Natural killer cell treated with Interleukin-12 subunit alpha and Interleukin-12 subunit beta and Interleukin-15 and Interleukin-18, amount 100 ng/mL, for 72 hours (primary cell): ENCODE measurements around the gene PARD3. TPM values are rescaled to one million over a fixed set of nuclear protein-coding genes. Genes with fewer than 3 reads are reported as not detected.

Experiments
- ATAC-seq, 2 donors: fragments of 150-1000 bp; cut with Tn5 transposase in 1 of 2; sonication (Bioruptor Pico), chemical (Tn5 transposase) in 1 of 2; 2 replicates each; pipeline ENCODE4 v1.10.0; 2021
- DNase-seq: peaks from one replicate; pipeline ENCODE4 v3.0.0; 2022; ENCODE audit warnings: low spot score
- H3K27ac Mint-ChIP-seq, 2 donors: 1 replicate in 1 of 2; 2 replicates in 1 of 2; pipeline ENCODE4 v1.8.0; 2022; ENCODE audit warnings: mixed read lengths in 2 of 2, mild to moderate bottlenecking in 1 of 2, moderate library complexity in 1 of 2
- H3K27me3 Mint-ChIP-seq, 2 donors: 1 replicate in 1 of 2; 2 replicates in 1 of 2; pipeline ENCODE4 v1.8.0; 2022; ENCODE audit warnings: mixed read lengths in 2 of 2
- H3K36me3 Mint-ChIP-seq: one replicate; pipeline ENCODE4 v1.8.0; 2022; ENCODE audit warnings: mixed read lengths
- H3K4me1 Mint-ChIP-seq, 2 donors: 1 replicate in 1 of 2; 2 replicates in 1 of 2; pipeline ENCODE4 v1.8.0; 2022; ENCODE audit warnings: low read depth in 2 of 2, mixed read lengths in 2 of 2, mild to moderate bottlenecking in 1 of 2
- H3K4me3 Mint-ChIP-seq: one replicate; pipeline ENCODE4 v1.8.0; 2022; ENCODE audit warnings: mixed read lengths
- H3K9me3 Mint-ChIP-seq: 2 replicates; pipeline ENCODE4 v1.8.0; 2022; ENCODE audit warnings: mixed read lengths
- total RNA-seq, 2 donors: library from RNA; stranded (reverse); gene quantifications; one replicate each; pipeline ENCODE4 v1.2.3, GENCODE V29; 2022

PARD3 gene
- total RNA-seq, 2 donors from 2014 or later = 0.56 TPM; not detected in 1

- no peaks in the 10 kb centered on the region for H3K36me3 Mint-ChIP-seq
- H3K4me1 Mint-ChIP-seq = no peaks in the 10 kb centered on the region
- no peak for ATAC-seq
- no peaks in the 10 kb centered on the region for H3K9me3 Mint-ChIP-seq
- H3K27ac Mint-ChIP-seq = no peak overlapping the region
- no peak for DNase-seq
- no peak overlapping the region for H3K4me3 Mint-ChIP-seq
- H3K27me3 Mint-ChIP-seq = peaks cover 0 to 3% of the 10 kb centered on the region in 2 donors
These were observed 330.9 kb downstream of the PARD3 start for GRCh38 chr10:34484164-34484563.

GRCh38 chr10:34480345-34480744 is 334.8 kb downstream of the PARD3 start:
- Mint-ChIP-seq H3K27me3 (peaks cover 0 to 3% of the 10 kb centered on the region in 2 donors), H3K9me3 (no peaks in the 10 kb centered on the region), H3K4me1 (no peaks in the 10 kb centered on the region), H3K36me3 (no peaks in the 10 kb centered on the region), H3K4me3 (no peak overlapping the region), H3K27ac (no peak overlapping the region)
- ATAC-seq (no peak), DNase-seq (no peak)

GRCh38 chr10:34479520-34480179 is 335.4 kb downstream of the PARD3 start:
- H3K4me3 Mint-ChIP-seq = no peak overlapping the region
- ATAC-seq (peak in 1 of 2 donors; percentile 41), DNase-seq (no peak)
- no peaks in the 10 kb centered on the region for H3K36me3 Mint-ChIP-seq
- H3K27ac Mint-ChIP-seq = no peak overlapping the region
- no peaks in the 10 kb centered on the region for H3K9me3 Mint-ChIP-seq
- H3K27me3 Mint-ChIP-seq = peaks cover 0 to 3% of the 10 kb centered on the region in 2 donors
- H3K4me1 Mint-ChIP-seq = no peaks in the 10 kb centered on the region

- no peak for ATAC-seq
- no peak for DNase-seq
- no peaks in the 10 kb centered on the region for H3K27me3 Mint-ChIP-seq
- H3K9me3 Mint-ChIP-seq = no peaks in the 10 kb centered on the region
- H3K4me1 Mint-ChIP-seq = no peaks in the 10 kb centered on the region
- no peaks in the 10 kb centered on the region for H3K36me3 Mint-ChIP-seq
- H3K4me3 Mint-ChIP-seq = no peak overlapping the region
- H3K27ac Mint-ChIP-seq = no peak overlapping the region
These were observed 337.8 kb downstream of the PARD3 start for GRCh38 chr10:34477249-34477648.

GRCh38 chr10:34476608-34477007 is 338.5 kb downstream of the PARD3 start:
- no peaks in the 10 kb centered on the region for H3K36me3 Mint-ChIP-seq
- no peaks in the 10 kb centered on the region for H3K4me1 Mint-ChIP-seq
- H3K9me3 Mint-ChIP-seq = no peaks in the 10 kb centered on the region
- ATAC-seq = no peak
- H3K27ac Mint-ChIP-seq = no peak overlapping the region
- DNase-seq = no peak
- no peaks in the 10 kb centered on the region for H3K27me3 Mint-ChIP-seq
- no peak overlapping the region for H3K4me3 Mint-ChIP-seq

- Mint-ChIP-seq H3K4me1 (no peaks in the 10 kb centered on the region), H3K27ac (no peak overlapping the region), H3K27me3 (no peaks in the 10 kb centered on the region), H3K4me3 (no peak overlapping the region), H3K9me3 (no peaks in the 10 kb centered on the region), H3K36me3 (no peaks in the 10 kb centered on the region)
- no peak for ATAC-seq
- no peak for DNase-seq
These were observed 339.3 kb downstream of the PARD3 start for GRCh38 chr10:34475786-34476185.

GRCh38 chr10:34475274-34475646 is 339.8 kb downstream of the PARD3 start:
- Mint-ChIP-seq H3K36me3 (no peaks in the 10 kb centered on the region), H3K4me1 (no peaks in the 10 kb centered on the region), H3K27me3 (no peaks in the 10 kb centered on the region), H3K4me3 (no peak overlapping the region), H3K9me3 (no peaks in the 10 kb centered on the region), H3K27ac (no peak overlapping the region)
- DNase-seq = no peak
- no peak for ATAC-seq

- H3K4me3 Mint-ChIP-seq = no peak overlapping the region
These were observed 340.4 kb downstream of the PARD3 start for GRCh38 chr10:34474555-34475273.

GRCh38 chr10:34474009-34474376 is 341.1 kb downstream of the PARD3 start:
- Mint-ChIP-seq H3K27me3 (peaks cover 0 to 3% of the 10 kb centered on the region in 2 donors), H3K36me3 (no peaks in the 10 kb centered on the region), H3K4me1 (no peaks in the 10 kb centered on the region), H3K27ac (no peak overlapping the region), H3K4me3 (no peak overlapping the region), H3K9me3 (no peaks in the 10 kb centered on the region)
- DNase-seq (no peak), ATAC-seq (peak in 1 of 2 donors; percentile 32)

More at GRCh38 chr10:34474555-34475273, 340.4 kb downstream of the PARD3 start:
- no peaks in the 10 kb centered on the region for H3K36me3 Mint-ChIP-seq
- no peak overlapping the region for H3K27ac Mint-ChIP-seq
- DNase-seq = no peak
- no peak for ATAC-seq
- no peaks in the 10 kb centered on the region for H3K4me1 Mint-ChIP-seq
- no peaks in the 10 kb centered on the region for H3K9me3 Mint-ChIP-seq
- H3K27me3 Mint-ChIP-seq = peaks cover 0 to 3% of the 10 kb centered on the region in 2 donors

- DNase-seq (no peak), ATAC-seq (peak in 1 of 2 donors; percentile 32)
- no peaks in the 10 kb centered on the region for H3K9me3 Mint-ChIP-seq
- H3K36me3 Mint-ChIP-seq = no peaks in the 10 kb centered on the region
- peaks cover 0 to 3% of the 10 kb centered on the region in 2 donors for H3K27me3 Mint-ChIP-seq
- no peak overlapping the region for H3K4me3 Mint-ChIP-seq
- no peaks in the 10 kb centered on the region for H3K4me1 Mint-ChIP-seq
- no peak overlapping the region for H3K27ac Mint-ChIP-seq
These were observed 341.7 kb downstream of the PARD3 start for GRCh38 chr10:34473174-34474008.

GRCh38 chr10:34470307-34470706 is 344.8 kb downstream of the PARD3 start:
- no peaks in the 10 kb centered on the region for H3K4me1 Mint-ChIP-seq
- H3K36me3 Mint-ChIP-seq = no peaks in the 10 kb centered on the region
- no peak for ATAC-seq
- no peak for DNase-seq
- no peak overlapping the region for H3K27ac Mint-ChIP-seq
- no peak overlapping the region for H3K4me3 Mint-ChIP-seq
- H3K9me3 Mint-ChIP-seq = no peaks in the 10 kb centered on the region
- H3K27me3 Mint-ChIP-seq = peaks cover 0 to 3% of the 10 kb centered on the region in 2 donors

- Mint-ChIP-seq H3K4me3 (no peak overlapping the region), H3K4me1 (no peaks in the 10 kb centered on the region), H3K27me3 (peaks cover 0 to 3% of the 10 kb centered on the region in 2 donors), H3K9me3 (no peaks in the 10 kb centered on the region), H3K36me3 (no peaks in the 10 kb centered on the region), H3K27ac (no peak overlapping the region)
- ATAC-seq (no peak), DNase-seq (no peak)
These were observed 345.6 kb downstream of the PARD3 start for GRCh38 chr10:34469446-34469845.

- H3K4me3 Mint-ChIP-seq = no peak overlapping the region
- ATAC-seq = no peak
- no peak for DNase-seq
- no peaks in the 10 kb centered on the region for H3K4me1 Mint-ChIP-seq
- H3K27ac Mint-ChIP-seq = no peak overlapping the region
- no peaks in the 10 kb centered on the region for H3K36me3 Mint-ChIP-seq
- H3K9me3 Mint-ChIP-seq = no peaks in the 10 kb centered on the region
- peaks cover 0 to 3% of the 10 kb centered on the region in 2 donors for H3K27me3 Mint-ChIP-seq
These were observed 347.2 kb downstream of the PARD3 start for GRCh38 chr10:34467902-34468301.

- H3K36me3 Mint-ChIP-seq = no peaks in the 10 kb centered on the region
- ATAC-seq (no peak), DNase-seq (no peak)
- H3K9me3 Mint-ChIP-seq = no peaks in the 10 kb centered on the region
- H3K4me1 Mint-ChIP-seq = no peaks in the 10 kb centered on the region
- H3K27ac Mint-ChIP-seq = no peak overlapping the region
- no peak overlapping the region for H3K4me3 Mint-ChIP-seq
- peaks cover 0 to 6% of the 10 kb centered on the region in 2 donors for H3K27me3 Mint-ChIP-seq
These were observed 347.7 kb downstream of the PARD3 start for GRCh38 chr10:34467364-34467763.
